Uterus (tissue), 2 donors: ENCODE data around the gene AGPAT2.

Source experiments
- CTCF ChIP-seq, 4 experiments: fragments of 200-600 bp in 2 of 4; fragments of 450-650 bp in 2 of 4; sonication (generic) in 2 of 4; IDR thresholded peaks; one replicate each; pipeline ENCODE4 v1.5.1; 2016 to 2019; ENCODE audit warnings: antibody characterized with exemption in 4 of 4, mild to moderate bottlenecking in 2 of 4, moderate library complexity in 1 of 4
- POLR2A ChIP-seq, 2 donors: fragments of 450-650 bp; IDR thresholded peaks; one replicate each; pipeline ENCODE4 v1.6.1; 2016; ENCODE audit warnings: antibody characterized with exemption in 2 of 2, mild to moderate bottlenecking in 1 of 2, moderate library complexity in 1 of 2

DNA sequence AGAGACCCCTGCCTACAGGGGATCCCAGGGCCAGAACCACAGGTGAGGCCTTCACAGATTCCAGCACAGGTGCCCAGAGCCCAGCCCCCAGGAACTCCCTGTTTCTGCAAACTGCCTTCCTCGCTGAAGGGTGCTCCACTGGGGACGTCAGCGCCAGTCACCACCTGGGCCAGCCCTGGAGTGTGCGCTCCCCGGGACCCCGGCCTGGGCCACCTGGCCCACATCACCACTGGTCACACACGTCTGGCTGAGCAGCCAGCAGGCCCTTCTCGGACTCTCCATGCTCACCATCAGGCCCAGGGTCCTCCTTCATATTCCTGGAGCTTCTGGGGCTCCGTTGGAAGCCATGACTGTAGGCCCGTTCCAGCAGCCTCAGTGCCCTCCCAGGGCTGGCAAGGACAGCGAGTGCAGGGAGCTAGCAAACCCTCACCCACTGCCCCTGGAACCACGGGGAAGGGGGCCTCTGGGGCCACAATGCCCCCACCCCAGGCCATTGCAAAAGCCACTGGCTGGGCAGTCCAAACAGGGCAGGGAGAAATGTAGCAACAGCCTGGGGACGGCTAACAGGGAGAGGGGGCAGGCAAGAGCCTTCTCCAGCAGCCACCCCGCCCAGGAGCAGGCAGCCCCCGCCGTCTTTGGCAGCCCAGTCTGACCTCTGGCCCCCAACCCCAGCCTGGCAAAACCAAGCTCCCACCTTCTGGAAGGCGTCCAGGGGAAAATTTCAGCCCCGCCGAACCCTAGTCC, 1.3 kb downstream of the AGPAT2 start:
- TF ChIP-seq CTCF (IDR thresholded peaks at IDR 0.05) (no peak), POLR2A (IDR thresholded peaks at IDR 0.05) (no peak)
